Stimulated activated CD8-positive, alpha-beta memory T cell treated with anti-CD3 and anti-CD28 coated beads, Interleukin-12 subunit alpha, Interleukin-12 subunit beta, amount 100 ng/mL, for 4 hours (primary cell): ENCODE data around the gene ATL1.
"Not testable (repeated sequence)": the region's sequence is repeated elsewhere in the genome, so short reads cannot be mapped to it uniquely, and the experiment has no call there.

Experiments
- DNase-seq: peaks from one replicate; pipeline ENCODE4 v3.0.0-alpha.2; 2020; ENCODE audit warnings: low read depth

ATL1 gene

DNA sequence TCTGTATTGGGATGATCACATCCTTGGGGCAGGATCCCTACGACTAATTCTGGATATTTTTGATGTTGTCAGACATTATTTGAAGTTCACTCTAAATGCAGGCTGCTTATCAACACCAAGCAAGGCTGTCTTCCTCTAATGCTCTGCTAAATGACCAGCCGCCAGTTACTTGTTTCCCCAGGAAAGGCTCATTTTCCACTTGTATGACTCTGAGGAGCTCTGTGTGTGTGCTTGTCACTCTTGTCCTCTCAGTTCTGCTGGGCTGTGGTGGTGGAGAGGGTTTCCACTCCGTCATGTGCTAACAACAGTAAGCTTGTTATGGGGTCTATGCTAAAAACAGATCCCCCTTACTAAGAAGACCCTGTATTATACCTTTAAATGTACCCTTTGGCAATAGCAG lies 42.1 kb downstream of the ATL1 start:
- no peak for DNase-seq

DNA sequence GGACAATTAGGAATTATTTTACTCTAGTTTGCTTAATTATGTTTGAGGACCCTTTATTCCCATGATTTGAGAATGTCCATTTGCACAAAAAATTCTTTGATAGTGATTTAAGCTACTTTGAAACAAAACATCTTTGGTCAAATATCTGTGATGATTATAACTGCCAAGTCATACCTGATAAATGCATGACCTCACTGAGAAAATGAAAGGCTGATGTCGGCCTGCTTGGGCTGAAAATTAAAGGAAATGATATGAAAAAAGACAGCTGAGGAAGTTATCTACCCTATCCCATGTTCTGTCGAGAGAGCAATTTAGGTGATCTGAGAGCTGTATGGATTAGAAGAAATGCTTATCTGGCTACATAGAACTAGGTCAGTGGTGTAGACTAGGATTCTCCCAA lies 43.6 kb downstream of the ATL1 start:
- DNase-seq = no peak

- DNase-seq = no peak
Observed at GRCh38 chr14:50605766-50606165, 45.8 kb downstream of the ATL1 start.

- DNase-seq = no peak
Observed at GRCh38 chr14:50606468-50606867, 46.5 kb downstream of the ATL1 start.

GRCh38 chr14:50607181-50607580 lies 47.2 kb downstream of the ATL1 start:
- no peak for DNase-seq

GRCh38 chr14:50607761-50608160 lies 47.8 kb downstream of the ATL1 start:
- no peak for DNase-seq

GRCh38 chr14:50608302-50608851 lies 48.4 kb downstream of the ATL1 start:
- DNase-seq = no peak

GRCh38 chr14:50610465-50610864 lies 50.5 kb downstream of the ATL1 start:
- no peak for DNase-seq

- no peak for DNase-seq
Observed at GRCh38 chr14:50612806-50613205, 52.9 kb downstream of the ATL1 start.

DNA sequence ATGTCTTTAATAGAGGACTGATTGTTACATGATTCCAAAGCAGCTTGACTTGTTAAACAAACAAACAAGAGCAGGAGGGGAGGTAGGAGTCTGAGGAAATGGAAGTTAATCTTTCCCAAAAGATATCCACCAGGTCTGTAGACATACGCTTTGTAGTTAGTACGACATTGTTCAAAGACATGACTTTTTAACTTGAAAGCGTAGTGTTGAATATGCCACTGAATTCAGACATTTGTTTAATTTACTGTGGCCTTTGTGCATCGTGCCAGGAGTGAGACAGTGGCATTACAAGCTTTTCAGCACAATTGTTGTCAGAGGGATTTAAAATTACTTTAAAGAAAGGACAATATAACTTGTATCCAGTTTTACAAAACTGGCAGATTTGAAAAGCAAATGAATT lies 55.1 kb downstream of the ATL1 start:
- no peak for DNase-seq

DNA sequence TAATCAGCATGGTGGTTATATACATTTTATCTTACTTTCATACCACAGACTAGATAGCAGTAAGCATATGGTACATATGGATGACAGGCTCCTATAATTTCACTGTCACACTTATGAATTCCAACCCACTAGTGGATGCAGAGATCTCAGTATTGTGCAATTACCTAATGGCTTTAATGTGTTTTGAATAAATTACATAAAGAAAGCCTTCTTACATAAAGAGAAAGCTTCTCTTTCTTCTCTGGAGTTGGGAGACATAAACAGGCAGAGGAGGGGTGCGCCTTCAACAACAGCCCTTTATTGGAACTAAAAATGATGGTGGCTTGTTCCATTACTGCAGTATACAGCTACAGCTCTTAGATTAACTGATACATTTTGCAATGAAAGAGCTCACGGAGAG lies 55.6 kb downstream of the ATL1 start:
- no peak for DNase-seq

GRCh38 chr14:50616275-50616674 lies 56.3 kb downstream of the ATL1 start:
- DNase-seq = no peak

- DNase-seq = no peak
Observed at GRCh38 chr14:50619569-50620141, 59.7 kb downstream of the ATL1 start.

DNA sequence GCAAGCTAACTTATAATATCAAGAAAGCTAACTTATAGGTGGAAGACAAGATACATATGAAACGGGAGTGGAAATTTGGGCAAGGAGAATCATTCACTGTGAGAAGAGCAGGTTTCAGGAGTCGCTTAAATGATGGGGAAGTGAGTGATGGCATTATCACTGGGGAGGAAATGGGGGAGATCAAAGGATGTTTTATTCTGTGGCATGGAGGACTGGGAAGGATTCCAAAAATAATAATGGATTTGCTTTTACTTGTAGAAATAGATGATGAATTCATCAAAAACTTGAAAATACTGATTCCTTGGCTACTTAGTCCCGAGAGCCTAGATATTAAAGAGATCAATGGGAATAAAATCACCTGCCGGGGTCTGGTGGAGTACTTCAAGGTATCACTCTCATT lies 60.4 kb downstream of the ATL1 start:
- DNase-seq = no peak

DNA sequence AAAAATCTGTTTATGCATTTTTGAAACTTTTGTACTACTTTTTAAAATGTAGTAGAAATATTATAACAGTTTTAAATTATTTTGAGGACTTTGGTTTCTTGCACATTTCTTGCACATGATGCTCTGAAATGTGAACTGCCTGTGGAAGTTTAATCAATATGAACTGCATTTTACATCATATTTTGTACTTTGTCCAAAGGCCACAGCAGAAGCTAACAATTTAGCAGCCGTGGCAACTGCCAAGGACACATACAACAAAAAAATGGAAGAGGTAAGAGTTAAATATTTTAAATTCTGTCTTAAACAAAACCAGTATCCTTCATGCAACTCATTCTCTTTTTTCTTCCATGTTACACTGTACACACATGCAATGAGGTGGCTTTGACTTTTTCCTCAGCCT lies 63.0 kb downstream of the ATL1 start:
- DNase-seq = no peak

GRCh38 chr14:50624447-50624846 lies 64.5 kb downstream of the ATL1 start:
- no peak for DNase-seq

DNA sequence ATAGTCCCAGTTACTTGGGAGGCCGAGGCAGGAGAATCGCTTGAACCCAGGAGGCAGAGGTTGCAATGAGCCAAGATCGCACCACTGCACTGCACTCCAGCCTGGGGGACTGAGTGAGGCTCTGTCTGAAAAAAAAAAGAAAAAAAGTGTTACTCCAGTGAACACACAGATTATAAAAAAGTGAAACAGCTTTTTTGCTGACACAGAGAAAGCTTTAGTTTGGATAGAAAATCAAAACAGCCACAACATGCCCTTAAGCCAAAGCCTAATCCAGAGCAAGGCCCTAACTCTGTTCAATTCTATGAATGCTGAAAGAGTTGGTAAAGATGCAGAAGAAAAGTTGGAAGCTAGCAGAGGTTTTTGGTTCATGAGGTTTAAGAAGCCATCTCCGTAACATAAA lies 65.0 kb downstream of the ATL1 start:
- not testable (repeated sequence) for DNase-seq

DNA sequence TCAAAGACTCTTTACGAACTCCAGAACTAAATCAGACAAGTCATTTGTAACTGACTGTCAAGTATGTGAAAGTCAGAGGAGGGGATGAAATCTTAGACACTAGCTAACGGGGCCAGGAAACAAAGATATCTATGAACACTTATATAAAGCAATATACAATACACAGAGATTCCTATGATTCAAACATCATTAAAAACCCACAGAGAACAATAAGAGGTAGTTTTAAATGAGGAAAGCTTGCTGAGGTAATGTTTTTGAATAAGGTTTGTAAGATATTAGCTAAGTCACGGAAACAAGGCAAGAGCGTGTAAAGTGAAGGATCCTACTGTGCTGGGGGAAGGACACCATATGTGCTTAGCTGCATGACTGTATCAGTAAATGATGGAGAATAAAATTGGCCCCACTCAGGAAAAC lies 71.5 kb downstream of the ATL1 start:
- DNase-seq = no peak

- DNase-seq = no peak
Observed at GRCh38 chr14:50633954-50634353, 74.0 kb downstream of the ATL1 start.

GRCh38 chr14:50635141-50635540 lies 75.2 kb downstream of the ATL1 start:
- DNase-seq = no peak

- no peak for DNase-seq
Observed at GRCh38 chr14:50647282-50647681, 87.3 kb downstream of the ATL1 start.

DNA sequence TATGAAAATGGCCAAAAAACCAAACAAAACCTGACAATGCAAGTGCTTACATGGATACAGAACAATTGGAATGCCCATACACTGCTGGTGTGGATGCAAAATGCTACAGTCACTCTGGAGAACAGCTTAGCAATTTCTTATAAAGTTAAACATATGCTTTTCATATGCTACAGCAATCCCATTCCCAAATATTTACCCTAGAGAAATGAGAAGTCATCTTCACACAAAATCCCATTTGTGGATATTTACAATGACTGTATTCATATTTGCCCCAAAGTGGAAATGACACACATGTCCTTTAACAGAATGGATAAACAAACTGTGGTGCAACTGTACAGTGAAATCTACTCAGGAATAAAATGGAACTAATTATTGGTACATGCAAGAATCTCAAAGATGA lies 87.8 kb downstream of the ATL1 start:
- DNase-seq = no peak

DNA sequence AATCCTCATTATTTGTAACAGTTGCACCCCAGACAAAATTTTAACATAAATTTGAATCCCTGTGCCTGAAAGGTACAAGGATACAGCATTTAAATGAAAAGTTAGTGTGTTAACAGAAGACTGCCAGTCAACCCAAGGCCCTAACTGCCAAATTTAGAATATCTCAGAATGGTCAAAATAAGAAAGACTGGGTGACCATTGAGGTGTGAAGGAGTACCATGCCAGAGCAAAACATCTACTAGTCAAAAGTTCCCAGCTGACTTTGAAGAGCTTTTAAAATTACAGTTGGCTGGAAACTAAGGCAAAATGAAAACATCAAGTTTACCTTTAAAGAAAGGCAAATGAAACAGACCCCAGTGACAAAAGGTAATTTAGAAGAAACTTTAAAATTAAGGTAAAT lies 89.7 kb downstream of the ATL1 start:
- no peak for DNase-seq

- no peak for DNase-seq
Observed at GRCh38 chr14:50656776-50657175, 96.8 kb downstream of the ATL1 start.

DNA sequence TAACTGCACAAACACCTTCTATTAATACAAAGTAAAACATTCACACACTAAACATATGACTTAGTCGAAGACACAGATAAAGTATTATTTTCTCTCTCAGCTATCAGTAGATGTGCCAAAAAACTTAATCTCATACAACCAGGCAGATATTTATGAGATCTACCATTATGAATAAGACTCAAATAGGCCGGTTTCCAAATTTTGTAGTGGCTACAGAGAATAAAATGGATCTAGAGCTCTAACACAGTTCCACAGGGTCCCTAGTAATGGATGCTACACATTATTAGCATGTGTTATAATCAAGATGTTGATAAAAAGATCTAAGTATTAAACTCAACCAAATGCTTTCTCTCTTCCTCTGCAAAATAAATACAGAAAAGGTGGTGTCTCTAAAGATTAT lies 97.8 kb downstream of the ATL1 start:
- DNase-seq = no peak
